Measurements from ENCODE around the gene ARHGAP32.

The ARHGAP32 gene

DNA sequence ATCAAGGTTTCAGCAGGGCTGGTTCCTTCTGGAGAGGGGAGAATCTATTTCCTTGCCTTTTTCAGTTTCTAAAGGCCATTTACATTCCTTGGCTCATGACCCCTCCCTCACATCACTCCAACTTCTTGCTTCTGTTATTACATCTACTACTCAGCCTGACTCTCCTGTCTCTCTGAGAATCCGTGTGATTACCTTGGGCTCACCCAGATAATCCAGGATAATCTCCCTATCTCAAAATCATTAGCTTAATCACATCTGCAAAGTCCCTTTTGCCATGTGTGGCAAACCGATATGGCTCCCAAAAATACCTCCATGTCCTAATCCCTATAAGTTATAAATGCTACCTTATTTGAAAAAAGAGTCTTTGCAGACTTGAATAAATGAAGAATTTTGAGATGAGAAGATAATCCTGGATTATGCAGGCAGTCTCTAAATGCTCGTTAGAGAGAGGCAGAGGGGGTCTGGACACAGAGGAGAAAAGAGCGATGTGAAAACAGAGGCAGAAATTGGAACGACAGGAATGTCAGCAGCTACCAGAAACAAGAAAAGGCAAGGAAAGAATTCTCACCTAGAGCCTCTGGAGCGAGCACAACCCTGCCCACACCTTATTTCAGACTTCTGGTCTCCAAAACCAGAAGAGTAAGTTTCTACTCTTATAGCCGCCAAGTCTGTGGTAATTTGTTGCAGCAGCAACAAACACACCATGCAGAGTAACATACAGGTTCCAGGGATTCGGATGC, 23.6 kb upstream of the ARHGAP32 start:
- Histone ChIP-seq H3K9ac (ENCODE audit: low read length) (no peak overlapping the region), H3K36me3 (ENCODE audit: control insufficient read depth, insufficient read depth, low read length) (no peaks in the 10 kb centered on the region), H3K27ac (ENCODE audit: low read depth, low read length) (no peak overlapping the region), H3K27me3 (ENCODE audit: control insufficient read depth, insufficient read depth, low read length) (no peaks in the 10 kb centered on the region), H3K4me3 (ENCODE audit: low read length) (no peak overlapping the region), H3K4me1 (ENCODE audit: control insufficient read depth, insufficient read depth, low read length) (no peaks in the 10 kb centered on the region)

- H3K36me3 ChIP-seq (ENCODE audit: control insufficient read depth, insufficient read depth, low read length) = no peaks in the 10 kb centered on the region
- H3K4me1 ChIP-seq (ENCODE audit: control insufficient read depth, insufficient read depth, low read length) = no peaks in the 10 kb centered on the region
- no peak overlapping the region for H3K27ac ChIP-seq (ENCODE audit: low read depth, low read length)
- H3K27me3 ChIP-seq (ENCODE audit: control insufficient read depth, insufficient read depth, low read length) = no peaks in the 10 kb centered on the region
- no peak overlapping the region for H3K4me3 ChIP-seq (ENCODE audit: low read length)
- H3K9ac ChIP-seq (ENCODE audit: low read length) = no peak overlapping the region
Measured at GRCh38 chr11:129214710-129215295, 22.7 kb upstream of the ARHGAP32 start.

GRCh38 chr11:129213261-129213660, 21.1 kb upstream of the ARHGAP32 start:
- Histone ChIP-seq H3K27me3 (ENCODE audit: control insufficient read depth, insufficient read depth, low read length) (no peaks in the 10 kb centered on the region), H3K4me3 (ENCODE audit: low read length) (no peak overlapping the region), H3K4me1 (ENCODE audit: control insufficient read depth, insufficient read depth, low read length) (no peaks in the 10 kb centered on the region), H3K27ac (ENCODE audit: low read depth, low read length) (no peak overlapping the region), H3K9ac (ENCODE audit: low read length) (no peak overlapping the region), H3K36me3 (ENCODE audit: control insufficient read depth, insufficient read depth, low read length) (no peaks in the 10 kb centered on the region)

DNA sequence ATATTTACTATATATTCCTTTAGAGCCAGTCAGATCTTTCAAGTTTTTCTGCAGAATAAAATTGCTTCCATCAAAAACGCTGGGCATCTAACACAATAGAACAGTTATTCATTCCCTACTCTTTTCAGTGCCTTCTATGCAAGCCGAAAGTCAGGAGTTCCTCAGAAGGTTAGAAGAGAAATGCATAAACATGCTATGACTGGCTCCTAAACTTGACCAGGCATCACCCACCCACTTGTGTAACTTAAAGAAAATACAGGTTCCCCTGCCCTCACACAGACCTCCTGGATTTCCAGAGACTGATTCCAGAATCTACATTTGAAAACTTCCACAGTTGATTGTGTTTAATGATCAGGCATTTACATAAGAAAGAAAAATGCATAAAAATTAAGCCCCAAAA, 19.3 kb upstream of the ARHGAP32 start:
- H3K4me1 ChIP-seq (ENCODE audit: control insufficient read depth, insufficient read depth, low read length) = no peaks in the 10 kb centered on the region
- no peaks in the 10 kb centered on the region for H3K27me3 ChIP-seq (ENCODE audit: control insufficient read depth, insufficient read depth, low read length)
- no peak overlapping the region for H3K27ac ChIP-seq (ENCODE audit: low read depth, low read length)
- no peaks in the 10 kb centered on the region for H3K36me3 ChIP-seq (ENCODE audit: control insufficient read depth, insufficient read depth, low read length)
- no peak overlapping the region for H3K9ac ChIP-seq (ENCODE audit: low read length)
- H3K4me3 ChIP-seq (ENCODE audit: low read length) = no peak overlapping the region

GRCh38 chr11:129210831-129211181, 18.7 kb upstream of the ARHGAP32 start:
- no peaks in the 10 kb centered on the region for H3K4me1 ChIP-seq (ENCODE audit: control insufficient read depth, insufficient read depth, low read length)
- no peak overlapping the region for H3K9ac ChIP-seq (ENCODE audit: low read length)
- H3K4me3 ChIP-seq (ENCODE audit: low read length) = no peak overlapping the region
- no peak overlapping the region for H3K27ac ChIP-seq (ENCODE audit: low read depth, low read length)
- no peaks in the 10 kb centered on the region for H3K27me3 ChIP-seq (ENCODE audit: control insufficient read depth, insufficient read depth, low read length)
- H3K36me3 ChIP-seq (ENCODE audit: control insufficient read depth, insufficient read depth, low read length) = no peaks in the 10 kb centered on the region

DNA sequence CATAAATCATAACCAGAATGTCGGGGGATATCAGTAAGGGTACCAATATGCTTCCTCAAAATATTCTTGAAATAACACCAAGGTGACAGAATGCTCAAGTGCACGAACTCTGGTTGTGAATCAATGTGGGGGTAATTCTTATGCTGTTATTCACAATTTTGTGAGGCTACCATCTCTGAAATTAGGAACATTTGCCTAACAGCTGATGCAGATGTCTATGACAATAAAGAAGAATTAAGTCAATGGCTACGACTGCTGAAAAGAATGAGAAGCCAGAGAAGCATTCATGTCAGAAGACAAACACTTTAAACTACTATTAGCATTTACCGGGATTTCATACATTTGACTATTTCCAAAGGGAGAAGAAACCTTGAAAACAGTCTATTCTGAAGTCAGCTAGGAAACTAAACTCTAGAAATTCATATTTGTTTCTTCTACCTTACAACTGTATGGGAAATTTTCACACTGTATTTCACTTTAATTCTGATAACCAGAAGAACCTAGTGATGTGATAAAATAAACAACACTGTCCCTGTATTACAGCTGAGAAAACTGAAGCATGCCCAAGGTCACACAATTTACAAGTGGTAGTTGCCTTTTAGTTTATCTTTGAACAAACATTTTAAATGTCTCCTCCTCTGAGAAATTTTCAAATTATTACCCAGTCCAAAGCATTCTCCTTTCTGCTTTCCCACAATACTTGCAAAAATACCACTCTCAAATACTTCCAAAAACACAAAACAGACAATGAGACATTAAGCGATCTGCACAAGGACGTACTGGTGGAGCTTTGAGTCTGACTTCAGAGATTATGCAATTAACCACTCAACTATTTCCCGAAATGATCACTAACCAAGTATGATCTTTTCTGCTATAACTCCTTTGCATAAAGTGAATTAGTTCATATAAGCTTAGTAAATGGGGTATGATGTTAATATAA, 18.0 kb upstream of the ARHGAP32 start:
- Histone ChIP-seq H3K4me1 (ENCODE audit: control insufficient read depth, insufficient read depth, low read length) (no peaks in the 10 kb centered on the region), H3K36me3 (ENCODE audit: control insufficient read depth, insufficient read depth, low read length) (no peaks in the 10 kb centered on the region), H3K27ac (ENCODE audit: low read depth, low read length) (no peak overlapping the region), H3K4me3 (ENCODE audit: low read length) (no peak overlapping the region), H3K27me3 (ENCODE audit: control insufficient read depth, insufficient read depth, low read length) (no peaks in the 10 kb centered on the region), H3K9ac (ENCODE audit: low read length) (no peak overlapping the region)

DNA sequence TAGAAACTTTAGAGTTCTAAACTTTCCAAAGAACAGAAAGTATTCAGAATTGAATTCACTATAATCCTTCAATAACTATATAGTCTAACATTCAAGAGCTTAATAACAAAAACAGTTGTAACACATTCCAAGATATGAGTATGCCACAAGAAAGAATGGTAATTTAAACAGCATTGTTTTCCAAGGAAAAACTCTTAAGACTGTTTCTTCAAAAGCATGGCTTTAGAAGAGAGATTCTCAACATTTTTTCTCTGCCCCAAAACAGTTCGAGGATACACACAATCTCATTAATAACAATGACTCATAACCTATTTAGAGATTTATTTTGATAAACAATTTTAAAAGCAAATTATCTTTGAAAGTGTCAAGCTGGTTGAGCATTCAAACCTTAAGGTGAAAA, 16.7 kb upstream of the ARHGAP32 start:
- H3K4me3 ChIP-seq (ENCODE audit: low read length) = no peak overlapping the region
- H3K4me1 ChIP-seq (ENCODE audit: control insufficient read depth, insufficient read depth, low read length) = no peaks in the 10 kb centered on the region
- no peaks in the 10 kb centered on the region for H3K36me3 ChIP-seq (ENCODE audit: control insufficient read depth, insufficient read depth, low read length)
- H3K9ac ChIP-seq (ENCODE audit: low read length) = no peak overlapping the region
- no peaks in the 10 kb centered on the region for H3K27me3 ChIP-seq (ENCODE audit: control insufficient read depth, insufficient read depth, low read length)
- no peak overlapping the region for H3K27ac ChIP-seq (ENCODE audit: low read depth, low read length)

GRCh38 chr11:129204150-129204838, 12.2 kb upstream of the ARHGAP32 start:
- no peak overlapping the region for H3K4me3 ChIP-seq (ENCODE audit: low read length)
- no peaks in the 10 kb centered on the region for H3K27me3 ChIP-seq (ENCODE audit: control insufficient read depth, insufficient read depth, low read length)

GRCh38 chr11:129202646-129203045, 10.5 kb upstream of the ARHGAP32 start:
- H3K27me3 ChIP-seq (ENCODE audit: control insufficient read depth, insufficient read depth, low read length) = no peaks in the 10 kb centered on the region
- H3K4me1 ChIP-seq (ENCODE audit: control insufficient read depth, insufficient read depth, low read length) = no peaks in the 10 kb centered on the region
- H3K4me3 ChIP-seq (ENCODE audit: low read length) = no peak overlapping the region
- no peak overlapping the region for H3K9ac ChIP-seq (ENCODE audit: low read length)
- no peak overlapping the region for H3K27ac ChIP-seq (ENCODE audit: low read depth, low read length)
- H3K36me3 ChIP-seq (ENCODE audit: control insufficient read depth, insufficient read depth, low read length) = no peaks in the 10 kb centered on the region

More at GRCh38 chr11:129204150-129204838, 12.2 kb upstream of the ARHGAP32 start:
- Histone ChIP-seq H3K36me3 (ENCODE audit: control insufficient read depth, insufficient read depth, low read length) (no peaks in the 10 kb centered on the region), H3K27ac (ENCODE audit: low read depth, low read length) (no peak overlapping the region), H3K9ac (ENCODE audit: low read length) (no peak overlapping the region), H3K4me1 (ENCODE audit: control insufficient read depth, insufficient read depth, low read length) (no peaks in the 10 kb centered on the region)

- Histone ChIP-seq H3K4me3 (ENCODE audit: low read length) (no peak overlapping the region), H3K4me1 (ENCODE audit: control insufficient read depth, insufficient read depth, low read length) (no peaks in the 10 kb centered on the region), H3K27ac (ENCODE audit: low read depth, low read length) (no peak overlapping the region), H3K36me3 (ENCODE audit: control insufficient read depth, insufficient read depth, low read length) (no peaks in the 10 kb centered on the region), H3K27me3 (ENCODE audit: control insufficient read depth, insufficient read depth, low read length) (no peaks in the 10 kb centered on the region), H3K9ac (ENCODE audit: low read length) (no peak overlapping the region)
Measured at GRCh38 chr11:129195682-129196081, 3.6 kb upstream of the ARHGAP32 start.

DNA sequence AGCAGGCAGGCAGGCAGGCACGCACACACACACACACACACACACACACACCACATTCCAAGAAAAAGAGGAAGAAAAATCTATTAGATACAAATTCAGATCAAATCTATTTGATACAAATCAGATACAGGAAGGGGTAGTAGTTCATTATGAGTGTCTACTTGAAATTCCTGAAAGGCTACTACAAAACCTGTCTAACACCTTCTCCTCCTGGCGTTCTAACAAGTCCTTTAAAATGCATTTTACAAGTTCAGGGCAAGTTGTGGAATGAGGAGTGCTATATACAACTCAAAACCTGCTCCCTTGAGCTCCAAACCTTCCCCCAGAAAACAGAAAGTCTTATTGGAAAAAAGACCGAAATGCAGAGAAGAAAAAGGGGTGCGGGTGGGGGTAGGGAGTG, 476 bp downstream of the ARHGAP32 start:
- no peaks in the 10 kb centered on the region for H3K4me1 ChIP-seq (ENCODE audit: control insufficient read depth, insufficient read depth, low read length)
- no peak overlapping the region for H3K9ac ChIP-seq (ENCODE audit: low read length)
- no peak overlapping the region for H3K4me3 ChIP-seq (ENCODE audit: low read length)
- H3K36me3 ChIP-seq (ENCODE audit: control insufficient read depth, insufficient read depth, low read length) = no peaks in the 10 kb centered on the region
- no peak overlapping the region for H3K27ac ChIP-seq (ENCODE audit: low read depth, low read length)
- no peaks in the 10 kb centered on the region for H3K27me3 ChIP-seq (ENCODE audit: control insufficient read depth, insufficient read depth, low read length)

- Histone ChIP-seq H3K27me3 (ENCODE audit: control insufficient read depth, insufficient read depth, low read length) (no peaks in the 10 kb centered on the region), H3K9ac (ENCODE audit: low read length) (no peak overlapping the region), H3K4me1 (ENCODE audit: control insufficient read depth, insufficient read depth, low read length) (no peaks in the 10 kb centered on the region), H3K4me3 (ENCODE audit: low read length) (peak overlapping the region; percentile 8), H3K27ac (ENCODE audit: low read depth, low read length) (no peak overlapping the region), H3K36me3 (ENCODE audit: control insufficient read depth, insufficient read depth, low read length) (no peaks in the 10 kb centered on the region)
Measured at GRCh38 chr11:129190087-129190486, 2.0 kb downstream of the ARHGAP32 start.

All from rectal smooth muscle tissue (tissue), 1 donor.